ENCODE data around the gene PPP3CA.

PPP3CA gene

DNA sequence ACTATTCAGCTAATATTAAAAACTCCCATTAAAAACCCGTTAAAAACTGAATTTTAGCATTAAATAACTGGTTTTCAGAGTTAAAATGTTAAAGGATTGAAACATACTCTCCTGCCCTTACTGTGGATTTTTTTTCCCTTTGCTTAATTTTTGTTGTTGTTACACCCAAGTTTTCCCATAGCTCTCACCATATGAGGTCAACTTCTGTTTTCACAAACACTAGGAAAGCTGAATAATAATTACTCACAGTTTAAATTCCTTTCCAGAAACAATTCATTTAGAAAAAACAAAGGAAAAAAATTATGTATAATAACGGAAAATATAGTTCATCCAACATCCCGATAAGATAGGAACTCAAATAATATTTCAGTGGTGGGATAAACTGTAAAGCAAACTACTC is 129.0 kb downstream of the PPP3CA start:
- in situ Hi-C loops (cut with MboI; ENCODE audit: low sequenced_read_pairs) = no loop called here

DNA sequence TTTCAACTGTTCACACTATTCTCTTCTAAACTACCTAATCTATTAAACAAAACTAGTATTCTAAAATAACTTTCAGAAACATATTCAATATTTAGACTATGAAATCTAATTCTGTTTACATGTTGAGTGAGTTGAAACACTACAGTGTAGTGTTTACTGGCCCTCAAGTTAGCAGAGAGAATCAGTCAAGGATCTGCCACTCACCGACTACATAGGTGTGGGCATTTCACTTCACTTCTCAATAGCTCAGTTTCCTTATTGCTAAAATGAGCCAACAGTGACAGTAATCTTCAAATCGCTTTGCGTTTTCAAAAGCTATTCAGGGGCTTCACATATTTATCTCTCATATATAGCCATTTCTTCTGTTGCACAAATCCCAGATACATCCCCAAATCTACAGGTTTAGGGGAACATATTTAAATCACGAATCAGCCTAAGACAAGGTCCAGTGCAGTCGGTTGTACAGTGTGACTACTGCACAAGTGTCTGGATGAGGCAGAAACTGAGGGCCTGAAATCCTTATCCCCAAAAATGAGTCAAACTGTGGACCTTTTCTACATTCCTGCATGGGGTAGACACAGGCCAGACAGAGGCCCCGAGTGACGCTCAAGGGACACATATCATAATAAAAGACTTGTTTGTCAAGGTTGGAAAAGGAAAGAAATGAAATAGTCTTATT is 129.8 kb downstream of the PPP3CA start:
- in situ Hi-C loops (cut with MboI; ENCODE audit: low sequenced_read_pairs) = no loop called here

DNA sequence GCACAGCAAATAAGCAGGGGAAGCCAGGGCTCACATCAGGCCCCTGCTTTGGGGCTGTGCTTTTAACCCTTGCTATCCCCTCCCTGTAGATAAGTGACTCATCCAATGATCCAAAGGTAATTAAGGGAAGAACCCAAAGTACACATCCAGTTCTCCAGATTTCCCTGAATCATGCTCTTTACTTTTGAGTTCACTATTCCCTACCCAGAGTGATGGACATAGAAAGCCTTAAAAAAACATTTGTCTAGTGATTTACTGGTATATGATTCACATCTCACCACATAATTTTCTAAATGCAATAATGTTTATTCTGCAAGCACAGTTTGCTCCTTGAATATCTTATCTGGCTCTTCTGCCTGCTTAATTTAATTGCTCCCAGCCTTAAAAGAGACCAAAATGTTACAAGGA is 136.2 kb downstream of the PPP3CA start:
- in situ Hi-C loops (cut with MboI; ENCODE audit: low sequenced_read_pairs) = no loop called here

DNA sequence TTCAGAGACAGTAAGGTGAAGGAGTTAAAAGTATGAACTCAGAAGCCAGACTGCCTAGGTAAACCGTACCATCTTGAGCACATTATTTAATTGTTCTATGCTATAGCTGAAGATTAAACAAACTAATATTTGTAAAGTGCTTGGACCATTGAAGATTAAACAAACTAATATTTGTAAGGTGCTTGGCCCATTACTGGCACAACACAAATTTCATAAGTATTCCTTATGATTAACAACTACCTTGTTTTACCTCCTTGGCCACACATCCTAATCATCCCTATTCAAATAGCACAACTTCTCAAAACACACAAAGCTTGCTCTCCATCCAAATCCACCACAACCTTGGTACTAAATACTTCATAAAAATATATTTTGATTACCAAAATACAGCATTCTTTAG is 137.0 kb downstream of the PPP3CA start:
- in situ Hi-C loops (cut with MboI; ENCODE audit: low sequenced_read_pairs) = no loop called here

DNA sequence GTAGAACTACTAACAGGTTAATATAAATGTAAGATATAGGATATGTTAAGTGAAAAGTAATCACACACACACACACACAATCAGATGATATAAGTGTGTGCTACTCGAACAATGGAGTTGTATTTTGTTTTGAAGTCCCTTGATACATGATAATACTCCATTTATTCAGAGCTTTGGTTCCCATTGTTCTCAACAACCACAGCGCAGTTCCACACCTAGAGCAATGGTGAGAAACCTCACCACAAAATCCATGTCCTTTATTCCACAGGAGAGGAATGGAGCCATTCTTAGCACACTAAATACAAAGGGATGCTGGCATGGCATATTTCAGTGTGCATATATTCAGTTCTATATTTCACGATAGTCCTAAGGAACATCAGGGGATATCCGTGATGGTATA is 139.2 kb downstream of the PPP3CA start:
- in situ Hi-C loops (cut with MboI; ENCODE audit: low sequenced_read_pairs) = no loop called here

DNA sequence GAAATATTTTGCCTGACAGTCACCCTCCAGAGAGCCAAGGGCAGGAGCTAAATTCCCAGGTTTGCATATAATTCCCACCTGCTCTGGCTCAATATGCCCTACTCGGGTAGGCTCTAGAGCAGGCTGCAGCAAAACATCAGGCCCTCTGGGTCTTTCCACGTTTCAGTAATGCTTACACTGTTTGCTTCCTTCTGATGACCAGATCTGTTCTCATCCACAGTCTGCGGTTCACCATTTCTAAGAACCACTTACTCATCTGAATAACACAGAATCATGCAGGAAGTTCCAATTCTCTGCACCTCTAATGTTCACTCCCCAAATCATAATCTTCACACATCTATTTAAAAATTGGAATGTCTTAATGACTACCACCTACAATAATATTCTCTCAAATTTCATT is 141.4 kb downstream of the PPP3CA start:
- in situ Hi-C loops (cut with MboI; ENCODE audit: low sequenced_read_pairs) = no loop called here

DNA sequence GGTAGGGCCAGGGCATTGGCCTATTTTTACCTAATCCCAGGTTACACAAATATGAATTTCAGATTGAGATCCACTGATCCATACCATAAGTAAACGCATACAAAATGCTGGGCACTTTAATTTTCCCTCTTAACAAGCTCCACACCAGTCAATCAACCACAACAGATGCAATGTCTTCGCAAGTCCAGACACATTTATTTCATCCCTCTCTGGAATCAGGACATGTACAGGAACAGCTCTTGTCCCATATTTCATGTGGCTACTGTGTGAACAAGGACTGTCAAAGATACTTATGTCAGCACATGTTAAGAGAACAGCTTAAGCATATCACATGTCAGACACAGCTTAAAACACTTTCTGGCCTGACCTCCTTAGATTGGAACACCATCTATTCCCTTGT is 145.9 kb downstream of the PPP3CA start:
- in situ Hi-C loops (cut with MboI; ENCODE audit: low sequenced_read_pairs) = no loop called here

DNA sequence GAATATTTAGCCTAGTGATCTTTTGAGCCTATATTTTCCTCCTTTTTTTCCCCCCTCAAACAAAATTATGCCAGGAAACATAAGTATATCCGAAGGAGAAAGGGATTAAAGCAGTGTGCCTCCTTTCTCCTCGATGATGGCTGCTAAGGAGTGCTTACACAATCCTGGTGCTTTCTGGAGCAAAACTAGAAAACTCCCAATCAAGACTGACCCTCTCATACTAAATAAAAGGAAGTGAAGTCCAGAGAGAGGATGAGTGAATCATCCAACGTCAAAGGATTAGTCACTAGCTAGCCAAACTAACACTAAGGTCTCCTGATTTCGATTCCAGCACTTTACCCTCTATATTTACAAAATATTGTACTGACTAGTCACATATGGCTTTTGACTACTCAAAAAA is 146.8 kb downstream of the PPP3CA start:
- in situ Hi-C loops (cut with MboI; ENCODE audit: low sequenced_read_pairs) = no loop called here

DNA sequence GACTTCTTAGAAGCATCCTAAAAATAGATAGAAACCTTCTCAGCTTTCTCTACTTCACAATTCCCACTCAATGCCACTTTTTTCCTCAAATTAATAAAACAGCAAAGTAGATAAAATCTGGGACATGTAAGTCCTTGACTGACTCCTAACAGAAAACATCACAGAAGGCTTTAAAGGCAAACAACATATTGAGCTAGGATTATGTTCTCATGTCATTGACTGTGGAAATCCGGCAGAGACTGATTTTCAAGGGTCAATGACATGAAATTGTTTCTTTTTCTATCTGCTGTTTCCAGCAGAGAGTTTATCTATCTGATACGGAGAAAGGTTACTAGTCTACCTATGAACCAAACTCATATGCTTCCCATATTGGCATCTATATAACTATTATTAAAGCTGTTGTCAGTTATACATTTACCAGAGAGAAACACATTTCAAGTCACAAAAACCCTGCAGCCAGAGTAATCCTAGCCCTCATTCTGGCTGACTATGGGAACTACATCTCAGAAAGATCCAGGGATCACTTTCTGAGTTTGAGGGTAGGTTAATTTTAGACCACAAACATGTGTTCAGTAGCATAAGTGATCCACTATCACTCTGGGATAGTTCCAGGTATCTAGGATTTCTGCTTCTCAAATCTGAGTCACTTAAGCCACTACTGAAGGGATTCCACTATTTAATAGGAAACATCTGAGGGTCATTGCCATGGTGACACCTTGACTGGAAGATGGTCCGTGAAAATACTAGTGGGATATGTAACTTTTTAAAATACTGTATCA is 147.6 kb downstream of the PPP3CA start:
- in situ Hi-C loops (cut with MboI; ENCODE audit: low sequenced_read_pairs) = no loop called here

DNA sequence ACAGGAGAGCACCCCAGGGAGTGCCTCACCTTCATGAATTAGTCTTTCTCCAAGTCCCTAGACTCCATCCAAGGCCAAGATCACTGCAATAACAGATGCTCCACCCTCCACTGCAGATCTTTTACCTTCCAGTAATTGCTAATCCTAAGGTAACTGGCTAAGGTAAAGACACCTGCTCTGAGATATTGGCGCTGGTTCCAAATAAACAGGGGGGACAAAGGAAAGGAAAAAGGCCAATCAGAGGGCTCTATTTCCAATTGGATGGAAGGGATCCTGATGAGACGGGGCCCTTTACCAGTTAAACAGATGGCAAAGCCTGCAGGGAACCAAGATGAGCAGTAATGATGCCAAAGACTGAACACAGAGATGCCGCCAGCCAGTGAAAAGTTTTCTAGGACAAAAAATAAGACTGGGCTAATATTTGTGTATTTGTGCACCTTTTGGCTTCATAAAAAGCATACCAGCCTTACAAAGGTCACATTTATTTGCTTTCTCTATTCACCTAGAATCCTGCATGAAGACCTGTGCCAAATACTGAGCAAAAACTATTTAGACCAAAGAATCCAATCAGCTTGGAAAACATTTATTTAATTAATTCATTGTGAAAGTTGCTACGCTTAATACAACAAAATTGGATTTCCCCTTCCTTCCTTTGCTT is 148.5 kb downstream of the PPP3CA start:
- in situ Hi-C loops (cut with MboI; ENCODE audit: low sequenced_read_pairs) = no loop called here

DNA sequence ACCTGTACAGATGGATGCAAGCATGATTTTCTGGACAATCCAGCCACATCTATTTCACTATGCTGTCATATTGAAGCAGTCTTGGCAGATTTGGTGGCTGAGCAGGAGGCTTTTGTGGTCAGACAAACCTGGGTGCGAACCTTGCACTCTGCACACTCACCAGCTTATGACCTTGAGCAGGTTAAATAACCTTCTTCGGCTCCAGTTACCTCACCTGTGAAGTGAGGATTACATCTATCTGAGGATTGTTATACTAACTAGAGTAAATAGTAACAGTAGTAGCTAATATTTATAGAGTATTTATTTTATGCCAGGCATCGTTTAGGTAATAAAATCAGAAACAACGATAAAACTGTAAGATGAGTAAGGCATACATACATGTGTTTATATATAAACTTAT is 150.0 kb downstream of the PPP3CA start:
- in situ Hi-C loops (cut with MboI; ENCODE audit: low sequenced_read_pairs) = no loop called here

DNA sequence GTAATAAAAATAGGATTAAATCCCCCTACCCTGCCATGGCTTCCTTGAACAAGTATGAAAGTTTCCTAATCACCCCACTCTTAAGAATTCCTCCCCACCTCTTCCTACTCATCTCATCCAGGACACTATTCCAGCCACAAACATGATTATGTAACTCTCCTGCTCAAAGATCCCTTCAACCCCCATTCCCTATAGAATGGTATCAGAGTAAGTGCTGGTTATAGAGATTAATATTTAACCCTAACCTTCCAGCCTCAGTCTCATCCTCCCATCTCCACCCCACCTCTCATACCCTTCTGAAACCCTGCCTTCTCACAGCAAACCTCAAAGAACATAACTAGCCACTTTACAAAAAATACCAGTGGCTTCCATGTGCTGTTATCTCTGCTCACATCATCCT is 155.1 kb downstream of the PPP3CA start:
- in situ Hi-C loops (cut with MboI; ENCODE audit: low sequenced_read_pairs) = no loop called here

DNA sequence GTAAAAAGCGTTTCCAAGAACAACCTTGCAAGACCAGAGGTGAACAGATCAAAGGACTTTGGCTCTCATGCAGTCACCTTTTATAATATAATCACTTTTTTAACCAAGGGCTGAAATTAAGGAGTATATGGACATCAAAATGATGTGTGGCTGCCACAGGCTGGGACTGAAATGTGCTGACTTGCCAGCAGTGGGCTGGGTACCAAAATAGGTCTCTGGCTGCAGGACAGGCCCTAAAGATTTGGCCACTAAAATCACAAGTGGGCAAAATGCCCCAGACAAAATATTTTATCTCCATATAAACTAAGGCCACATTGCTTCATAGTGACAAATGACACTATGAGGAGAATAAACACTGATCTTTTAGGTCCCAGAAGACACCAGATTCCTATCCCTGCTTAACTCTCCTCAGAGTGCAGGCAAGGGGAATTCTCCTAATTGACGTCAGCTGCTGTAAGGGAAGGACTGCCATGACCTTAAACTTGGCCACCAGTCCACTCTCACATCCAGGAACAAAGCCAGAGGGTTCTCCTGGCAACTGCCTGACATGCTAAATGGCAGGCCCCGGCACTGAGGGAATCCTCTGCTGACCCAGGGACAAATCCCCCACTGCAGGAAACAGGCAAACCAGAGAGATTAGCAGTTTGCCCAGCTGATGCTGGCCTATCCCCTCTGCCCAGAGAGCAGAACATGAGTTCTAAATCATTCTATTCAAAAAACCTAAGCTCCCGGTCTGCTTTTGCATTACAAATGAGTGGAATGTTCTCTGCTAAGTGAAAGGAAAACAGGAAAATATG is 155.8 kb downstream of the PPP3CA start:
- in situ Hi-C loops (cut with MboI; ENCODE audit: low sequenced_read_pairs) = no loop called here

DNA sequence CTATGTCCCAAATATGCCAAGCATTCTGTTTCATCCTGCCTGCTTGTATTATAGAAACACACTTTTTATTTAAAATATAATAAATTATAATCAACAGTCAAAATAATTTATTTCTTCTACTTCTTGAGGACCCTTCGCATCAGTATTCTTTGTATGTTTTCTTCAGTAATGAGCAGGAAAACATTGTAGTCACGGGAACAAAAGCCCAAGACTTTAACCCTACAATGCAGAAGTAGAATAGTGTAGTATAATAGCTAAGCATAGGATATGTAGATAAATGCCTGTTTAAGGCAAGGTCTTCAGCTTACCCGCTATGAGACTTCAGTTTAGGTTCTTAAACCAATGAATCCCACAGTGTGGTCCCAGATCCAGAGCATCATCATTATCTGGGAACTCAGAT is 156.6 kb downstream of the PPP3CA start:
- in situ Hi-C loops (cut with MboI; ENCODE audit: low sequenced_read_pairs) = no loop called here

DNA sequence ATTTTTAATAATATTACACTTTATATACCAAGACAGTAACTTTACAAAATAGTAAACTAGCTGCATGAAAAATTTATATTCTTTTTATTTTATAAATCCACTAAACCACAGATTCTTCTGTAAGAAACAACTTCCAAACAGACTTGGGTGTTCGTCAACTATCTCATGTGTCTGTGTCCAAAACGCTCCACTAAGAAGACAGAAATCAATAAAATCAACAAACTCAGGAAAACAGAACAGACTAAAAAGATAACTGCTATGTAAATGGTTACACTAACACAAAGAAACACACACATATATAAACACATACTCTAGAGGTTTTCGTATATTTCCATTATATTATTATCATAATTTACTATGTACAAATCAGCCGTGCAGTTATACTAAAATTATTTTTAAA is 158.4 kb downstream of the PPP3CA start:
- in situ Hi-C loops (cut with MboI; ENCODE audit: low sequenced_read_pairs) = no loop called here

DNA sequence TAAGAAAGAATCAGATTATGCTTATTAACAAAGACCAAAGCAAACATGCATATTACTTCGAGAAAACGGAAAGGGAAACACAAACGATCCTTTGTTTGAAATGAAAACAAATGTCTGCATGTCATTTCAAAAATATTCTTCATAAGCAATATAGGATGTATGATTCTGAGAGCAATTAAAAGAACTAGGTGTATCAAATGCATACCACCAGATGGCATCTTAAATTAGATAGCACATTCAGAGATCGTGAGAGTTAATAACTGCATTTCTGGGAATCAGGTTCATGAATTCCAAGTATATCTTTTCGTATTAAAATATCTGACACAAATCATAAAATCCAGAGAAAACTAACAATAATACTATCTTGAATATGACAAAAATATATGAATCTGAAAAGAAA is 159.5 kb downstream of the PPP3CA start:
- in situ Hi-C loops (cut with MboI; ENCODE audit: low sequenced_read_pairs) = no loop called here

DNA sequence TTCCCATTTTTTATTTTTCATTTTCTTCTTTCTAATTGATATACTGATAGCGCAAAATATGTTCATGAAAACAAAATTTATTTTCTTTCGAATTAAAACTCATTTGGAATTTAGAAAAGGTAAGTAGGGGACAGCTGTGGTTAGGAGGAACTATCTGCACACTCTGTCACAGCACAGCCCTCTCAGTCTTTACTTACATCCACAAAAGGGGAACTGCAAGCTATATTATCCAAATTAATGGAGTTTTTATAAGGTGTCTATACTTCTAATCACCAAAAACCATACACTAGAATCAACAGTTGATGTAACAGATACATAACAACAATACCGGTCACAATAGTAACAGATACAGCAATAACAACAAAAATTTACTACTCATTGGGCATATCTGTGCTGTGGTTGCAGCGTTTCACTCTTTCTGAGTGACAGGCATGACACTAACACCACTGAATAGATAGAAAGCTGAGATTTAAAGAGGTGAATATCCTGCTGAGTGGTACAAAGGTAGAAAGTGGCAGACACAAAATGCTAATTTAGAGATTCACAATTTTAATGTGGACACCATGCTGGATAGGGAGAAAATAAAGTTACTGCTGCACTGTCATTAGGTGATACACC is 160.7 kb downstream of the PPP3CA start:
- in situ Hi-C loops (cut with MboI; ENCODE audit: low sequenced_read_pairs) = no loop called here

DNA sequence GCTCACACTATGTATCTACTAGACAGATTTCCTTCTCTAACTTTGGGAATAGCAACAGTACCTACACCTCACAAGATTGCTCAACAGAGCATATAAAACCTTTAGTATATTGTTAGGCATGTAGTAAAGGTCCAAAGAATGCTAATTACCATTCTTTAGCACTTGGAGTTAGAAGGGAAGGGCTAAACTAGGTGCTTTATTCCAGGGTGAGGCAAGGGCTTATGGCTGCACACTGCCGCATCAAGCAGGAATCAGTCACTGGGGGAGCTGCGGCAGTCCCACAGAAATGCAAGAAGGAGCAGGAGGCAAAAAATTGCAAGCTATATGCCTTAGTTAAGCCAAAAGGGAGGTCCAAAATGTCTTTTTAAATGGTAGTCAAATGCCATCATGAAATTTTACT is 162.7 kb downstream of the PPP3CA start:
- in situ Hi-C loops (cut with MboI; ENCODE audit: low sequenced_read_pairs) = no loop called here

DNA sequence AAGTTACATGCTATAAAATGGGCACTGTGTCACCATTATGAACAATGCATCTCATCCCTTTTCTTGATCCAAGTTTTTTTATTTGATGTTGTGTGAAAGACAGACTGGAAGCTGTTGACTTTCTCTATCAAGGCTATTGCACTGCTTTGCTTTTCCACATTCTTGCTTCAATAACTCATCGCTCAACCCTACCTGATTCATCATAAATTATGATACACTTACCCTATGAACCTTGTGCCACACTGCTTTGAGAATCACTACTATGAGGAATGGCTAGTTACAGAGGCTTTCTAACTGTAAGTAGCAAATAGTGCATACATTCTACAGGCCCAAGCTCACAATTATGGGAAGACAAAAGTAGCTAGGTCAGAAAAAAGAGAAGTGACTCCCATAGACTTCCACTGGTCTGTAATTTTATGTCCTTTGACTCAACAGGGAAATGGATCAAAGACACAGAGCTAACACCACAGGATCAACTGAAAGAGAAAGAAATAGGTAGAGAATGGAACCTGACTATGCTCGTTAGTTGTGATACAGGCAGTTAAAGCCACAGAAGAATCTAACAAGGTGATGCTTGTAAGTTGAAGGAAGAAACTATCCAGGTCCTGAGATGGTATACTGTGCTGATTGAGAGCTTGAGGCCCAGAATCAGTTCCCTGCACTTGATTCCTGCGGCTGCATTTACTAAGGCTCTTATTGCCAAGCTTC is 163.5 kb downstream of the PPP3CA start:
- in situ Hi-C loops (cut with MboI; ENCODE audit: low sequenced_read_pairs) = no loop called here

DNA sequence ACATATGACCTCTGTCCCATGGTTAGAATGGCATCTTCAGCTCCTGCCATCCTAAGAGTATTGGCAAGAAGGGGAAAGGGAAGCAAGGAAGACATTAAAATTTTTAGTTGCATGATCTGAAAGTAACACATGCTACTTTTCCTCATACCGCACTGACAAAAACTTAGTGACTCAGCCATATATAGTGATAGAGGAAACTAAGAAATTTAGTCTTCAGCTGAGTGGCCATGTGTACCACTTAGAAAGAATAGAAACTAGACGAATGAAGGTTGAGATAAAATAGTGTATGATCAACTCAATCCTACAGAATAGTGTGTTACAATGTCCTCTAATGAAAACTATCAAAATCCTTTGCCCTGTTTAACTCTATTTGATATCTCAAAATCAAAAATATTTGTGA is 164.1 kb downstream of the PPP3CA start:
- in situ Hi-C loops (cut with MboI; ENCODE audit: low sequenced_read_pairs) = no loop called here
